ENCODE results near the gene PALD1.

Gene PALD1

DNA sequence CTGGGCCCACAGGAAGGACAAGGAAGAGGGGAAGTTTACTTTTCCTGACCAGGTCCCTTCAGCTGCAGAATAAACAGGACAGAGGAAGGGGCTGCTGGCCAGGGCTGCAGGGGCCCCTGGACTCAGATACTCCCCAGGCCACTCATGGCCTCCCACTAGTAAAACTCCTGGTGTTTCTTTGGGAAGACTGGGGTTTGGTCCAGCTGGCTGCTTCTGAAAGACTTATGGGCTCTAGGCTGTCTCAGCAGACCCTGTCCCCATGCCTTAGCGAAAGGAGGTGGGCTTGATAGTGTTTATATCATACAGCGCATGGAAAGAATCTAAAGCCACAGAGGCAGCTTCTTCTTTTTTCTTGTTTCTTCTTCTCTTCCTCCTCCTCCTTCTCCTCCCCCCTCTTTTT lies 56.4 kb downstream of the PALD1 start:
- no peak for DNase-seq (ENCODE audit: low read depth in 2 of 2)

DNA sequence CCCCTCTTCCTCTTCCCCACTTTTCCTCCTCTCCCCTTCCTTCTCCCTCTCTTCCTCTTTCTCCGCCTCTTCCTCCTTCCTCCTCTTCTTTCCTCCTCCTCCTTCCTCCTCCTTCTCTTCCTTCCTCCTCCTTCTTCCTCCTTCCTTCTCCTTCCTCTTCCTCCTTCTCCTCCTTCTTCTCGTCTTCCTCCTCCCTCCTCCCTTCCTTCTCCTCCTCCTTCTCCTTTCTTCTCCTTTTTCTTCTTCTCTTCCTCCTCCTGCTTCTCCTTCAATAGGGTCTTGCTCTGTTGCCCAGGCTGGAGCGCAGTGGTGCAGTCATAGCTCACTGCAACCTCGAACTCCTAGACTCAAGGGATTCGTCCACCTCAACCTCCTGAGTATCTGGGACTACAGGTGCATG lies 56.9 kb downstream of the PALD1 start:
- DNase-seq (ENCODE audit: low read depth in 2 of 2): no peak

DNA sequence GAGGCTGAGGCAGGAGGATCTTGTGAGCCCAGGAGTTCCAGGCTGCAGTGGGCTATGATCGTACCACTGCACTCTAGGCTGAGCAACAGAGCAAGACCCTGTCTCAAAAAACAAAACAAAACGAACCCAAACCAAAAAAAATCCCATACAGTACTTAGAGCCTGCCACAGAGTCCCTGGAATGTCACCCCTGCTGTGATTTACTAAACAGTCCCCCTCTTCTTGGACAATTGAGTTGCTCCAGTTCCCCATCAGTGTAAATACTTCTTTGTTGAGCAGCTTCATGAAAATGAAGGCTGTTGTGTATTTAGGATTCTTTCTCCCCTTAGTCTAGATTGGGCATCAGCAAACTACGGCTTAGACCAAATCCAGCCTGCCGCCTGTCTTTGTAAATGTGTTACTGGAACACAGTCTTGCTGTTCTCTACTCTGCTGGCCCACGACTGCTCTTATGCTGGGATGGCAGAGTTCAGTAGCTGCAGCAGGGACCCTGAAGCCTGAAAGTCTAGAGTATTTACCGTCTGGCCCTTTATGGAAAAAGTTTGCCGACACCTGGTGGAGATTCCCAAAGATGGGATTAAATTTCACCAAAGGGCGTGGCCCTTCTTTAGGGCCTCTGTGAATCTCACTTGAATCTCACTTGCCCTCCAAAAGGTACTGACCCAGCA lies 57.8 kb downstream of the PALD1 start:
- no peak for DNase-seq (ENCODE audit: low read depth in 2 of 2)

DNA sequence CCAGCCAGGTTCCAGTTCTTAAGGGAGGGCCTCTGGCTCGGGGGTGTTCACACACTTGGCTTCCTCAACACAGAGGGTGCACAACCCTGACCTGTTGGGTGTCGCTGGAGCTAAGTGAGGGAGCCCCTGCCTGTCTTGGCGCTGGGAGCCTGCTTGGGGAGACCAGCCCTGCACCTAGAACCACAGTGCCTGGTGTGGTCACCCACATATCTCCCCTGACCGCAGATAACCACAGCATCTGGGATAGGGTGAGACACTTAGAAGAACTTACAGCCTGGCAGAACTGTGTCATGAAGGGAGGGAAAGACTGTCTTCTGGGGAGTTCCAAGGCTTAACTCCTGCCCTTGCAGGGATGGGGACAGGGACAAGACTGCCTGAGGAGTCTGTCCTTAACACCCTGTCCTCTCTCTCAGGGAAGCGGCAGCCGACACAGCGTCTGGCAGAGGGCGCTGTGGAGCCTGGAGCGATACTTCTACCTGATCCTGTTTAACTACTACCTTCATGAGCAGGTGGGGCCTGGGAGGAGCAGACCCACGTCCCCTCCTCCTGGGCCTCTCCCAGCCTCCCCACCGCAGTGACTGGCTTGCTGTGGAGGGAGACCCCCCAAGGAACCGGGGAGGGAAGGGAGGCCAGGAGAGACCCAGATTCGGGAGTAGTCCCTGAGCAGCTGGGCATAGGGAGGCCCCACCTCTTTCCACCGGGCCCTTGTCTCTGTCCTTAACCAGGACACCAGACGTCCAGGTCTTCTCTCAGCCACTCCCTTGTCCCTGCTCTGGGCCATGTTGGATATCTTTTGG lies 59.0 kb downstream of the PALD1 start:
- no peak for DNase-seq (ENCODE audit: low read depth in 2 of 2)

GRCh38 chr10:70538195-70538520 lies 59.6 kb downstream of the PALD1 start:
- no peak for DNase-seq (ENCODE audit: low read depth in 2 of 2)

GRCh38 chr10:70538731-70539338 lies 60.3 kb downstream of the PALD1 start:
- DNase-seq (ENCODE audit: low read depth in 2 of 2): no peak

DNA sequence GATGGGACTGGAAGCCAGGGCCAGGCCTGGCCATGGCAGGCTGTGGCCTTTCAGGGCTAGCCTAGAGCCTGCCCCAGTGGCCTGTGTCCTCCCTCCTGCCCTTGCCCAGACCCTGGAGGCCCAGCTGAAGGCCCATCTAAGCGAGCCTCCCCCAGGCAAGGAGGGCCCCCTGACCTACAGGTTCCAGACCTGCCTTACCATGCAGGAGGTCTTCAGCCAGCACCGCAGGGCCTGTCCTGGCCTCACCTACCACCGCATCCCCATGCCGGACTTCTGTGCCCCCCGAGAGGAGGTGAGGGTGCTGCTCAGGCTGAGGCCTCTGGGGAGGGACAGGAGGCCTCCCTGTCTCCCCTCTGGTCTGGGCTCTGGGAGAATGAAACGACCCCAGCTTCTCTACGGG lies 60.9 kb downstream of the PALD1 start:
- no peak for DNase-seq (ENCODE audit: low read depth in 2 of 2)

GRCh38 chr10:70540089-70540788 lies 61.7 kb downstream of the PALD1 start:
- DNase-seq (ENCODE audit: low read depth in 2 of 2): no peak

DNA sequence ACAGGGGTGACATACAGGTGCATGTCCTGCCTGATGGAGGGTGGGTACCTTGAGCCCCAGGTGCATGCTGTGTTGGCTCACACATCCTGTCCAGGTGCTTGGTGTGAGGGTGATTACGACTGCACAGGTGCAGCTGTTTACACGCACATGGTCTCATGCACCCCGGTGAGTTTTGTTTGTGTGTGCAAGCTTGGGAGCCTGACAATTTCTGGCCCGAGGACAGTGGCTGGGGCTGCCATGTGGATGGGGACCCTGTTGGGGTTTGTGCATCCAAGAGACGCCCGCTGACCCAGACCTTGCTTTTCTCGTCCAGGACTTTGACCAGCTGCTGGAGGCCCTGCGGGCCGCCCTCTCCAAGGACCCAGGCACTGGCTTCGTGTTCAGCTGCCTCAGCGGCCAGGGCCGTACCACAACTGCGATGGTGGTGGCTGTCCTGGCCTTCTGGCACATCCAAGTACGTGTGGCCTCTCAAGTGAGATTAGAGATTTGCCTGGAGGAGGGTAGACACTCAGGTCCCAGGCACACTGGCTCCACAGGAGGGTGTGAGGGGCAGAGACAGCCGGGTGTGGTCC lies 62.3 kb downstream of the PALD1 start:
- no peak for DNase-seq (ENCODE audit: low read depth in 2 of 2)

- DNase-seq (ENCODE audit: low read depth in 2 of 2): no peak
Measured at GRCh38 chr10:70541736-70542564, 63.4 kb downstream of the PALD1 start.

GRCh38 chr10:70542565-70542938 lies 64.0 kb downstream of the PALD1 start:
- DNase-seq (ENCODE audit: low read depth in 2 of 2): no peak

DNA sequence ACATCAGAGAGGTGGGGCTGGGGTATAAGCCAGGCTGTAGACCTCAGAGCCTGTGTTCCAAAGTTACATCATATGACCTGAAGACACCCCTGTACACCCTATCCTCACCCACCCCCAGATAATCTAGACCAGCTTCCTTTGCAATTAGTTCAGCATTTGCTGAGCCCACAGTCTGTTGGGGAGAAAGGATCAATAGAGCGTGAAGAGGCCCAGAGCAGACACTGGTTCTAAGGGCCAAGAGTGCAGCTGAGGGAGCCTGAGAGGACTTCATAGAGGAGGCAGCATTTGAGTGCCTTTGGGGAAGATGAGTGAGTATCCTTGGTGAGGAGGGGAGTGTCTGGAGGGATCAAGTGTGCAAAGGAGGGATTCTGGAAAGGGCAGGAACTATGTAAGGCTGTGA lies 65.3 kb downstream of the PALD1 start:
- no peak for DNase-seq (ENCODE audit: low read depth in 2 of 2)

- DNase-seq (ENCODE audit: low read depth in 2 of 2): no peak
Measured at GRCh38 chr10:70544431-70545340, 66.1 kb downstream of the PALD1 start.

- DNase-seq (ENCODE audit: low read depth in 2 of 2): no peak
Measured at GRCh38 chr10:70546584-70546983, 68.0 kb downstream of the PALD1 start.

- no peak for DNase-seq (ENCODE audit: low read depth in 2 of 2)
Measured at GRCh38 chr10:70549351-70549961, 70.9 kb downstream of the PALD1 start.

DNA sequence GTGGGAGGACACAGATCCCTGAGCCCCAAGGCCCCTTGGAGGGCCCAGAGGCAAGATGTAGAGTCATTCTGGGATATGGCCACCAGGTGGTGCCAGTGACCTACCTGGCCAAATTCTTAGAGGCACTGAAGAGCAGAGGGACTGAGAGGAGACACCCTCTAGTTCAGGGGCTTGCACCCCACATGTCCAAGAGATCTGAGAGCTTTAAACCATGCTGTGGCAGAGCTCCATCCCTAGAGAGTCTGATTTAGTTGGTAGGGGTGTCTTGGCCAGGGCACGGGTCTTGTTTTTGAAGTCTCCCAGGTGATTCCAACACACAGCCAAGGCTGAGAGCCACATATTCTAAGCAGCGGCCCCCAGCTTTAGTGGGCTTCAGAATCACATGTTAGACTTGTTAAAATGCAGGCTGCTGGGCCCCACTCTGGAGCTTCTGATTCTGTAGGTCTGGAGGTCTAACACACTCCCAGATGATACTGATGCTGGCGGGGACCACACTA lies 71.4 kb downstream of the PALD1 start:
- peak in 1 of 2 experiments; percentile 24 for DNase-seq (ENCODE audit: low read depth in 2 of 2)

GRCh38 chr10:70550459-70550858 lies 71.9 kb downstream of the PALD1 start:
- no peak for DNase-seq (ENCODE audit: low read depth in 2 of 2)

- no peak for DNase-seq (ENCODE audit: low read depth in 2 of 2)
Measured at GRCh38 chr10:70551466-70551865, 72.9 kb downstream of the PALD1 start.

- peak; percentile 84 to 86 for DNase-seq (ENCODE audit: low read depth in 2 of 2)
Measured at GRCh38 chr10:70551971-70552422, 73.4 kb downstream of the PALD1 start.

GRCh38 chr10:70552586-70552985 lies 74.0 kb downstream of the PALD1 start:
- DNase-seq (ENCODE audit: low read depth in 2 of 2): no peak

Data from fibroblast of skin of left biceps (primary cell).